OCI-LY3 (cell line): Measurements from ENCODE around the gene TGFBRAP1.

Source experiments
- H2AFZ ChIP-seq: fragments of 200-600, 300-600 bp; shearing (Covaris generic); 2 replicates; pipeline ENCODE4 v1.6.0; 2014; ENCODE audit warnings: antibody characterized with exemption, low read depth, low read length
- H3K27ac ChIP-seq: fragments of 200-600, 300-600 bp; sonication (generic); 2 replicates; pipeline ENCODE4 v1.5.1; 2014; ENCODE audit warnings: mild to moderate bottlenecking, low read length, moderate library complexity, mixed read lengths
- H3K27me3 ChIP-seq: fragments of 200-600, 300-600 bp; sonication (generic); 2 replicates; pipeline ENCODE4 v1.6.1; 2014; ENCODE audit warnings: low read depth, low read length, mixed read lengths
- H3K36me3 ChIP-seq: fragments of 200-600, 300-600 bp; sonication (generic); replicated peaks from 2 replicates; pipeline ENCODE3; 2014; ENCODE audit warnings: low read depth, low read length, mixed read lengths
- H3K4me1 ChIP-seq: fragments of 300-600, 200-600 bp; sonication (generic); 2 replicates; pipeline ENCODE4 v1.6.1; 2014; ENCODE audit warnings: low read length, mixed read lengths
- H3K4me2 ChIP-seq: fragments of 200-600, 300-600 bp; sonication (generic); 2 replicates; pipeline ENCODE4 v1.6.1; 2014; ENCODE audit warnings: low read length, mixed read lengths
- H3K4me3 ChIP-seq: fragments of 300-600, 200-600 bp; sonication (generic); 2 replicates; pipeline ENCODE4 v1.5.1; 2014; ENCODE audit warnings: antibody characterized with exemption, mild to moderate bottlenecking, low read length, moderate library complexity
- H3K79me2 ChIP-seq: fragments of 300-600, 200-600 bp; shearing (Covaris generic); 2 replicates; pipeline ENCODE4 v1.6.1; 2014; ENCODE audit warnings: mild to moderate bottlenecking, low read length, mixed read lengths
- H3K9ac ChIP-seq: fragments of 300-600, 200-600 bp; shearing (Covaris generic); 2 replicates; pipeline ENCODE4 v1.6.0; 2014; ENCODE audit warnings: mild to moderate bottlenecking, low read length, moderate library complexity
- H3K9me3 ChIP-seq: fragments of 200-600, 300-600 bp; shearing (Covaris generic); 2 replicates; pipeline ENCODE4 v1.6.1; 2014; ENCODE audit warnings: low read length, mixed read lengths; ENCODE audit not compliant: insufficient read depth
- H4K20me1 ChIP-seq: fragments of 200-600, 300-600 bp; sonication (generic); 2 replicates; pipeline ENCODE4 v1.6.1; 2016; ENCODE audit warnings: low read length, mixed read lengths; ENCODE audit not compliant: insufficient read depth
- CTCF ChIP-seq: fragments of 200-600, 300-600 bp; sonication (generic); IDR thresholded peaks from 2 replicates; pipeline ENCODE4 v1.5.1; 2014; ENCODE audit warnings: antibody characterized with exemption, low read length, low read depth
- EZH2phosphoT487 ChIP-seq: fragments of 200-600 bp; shearing (Covaris generic); IDR thresholded peaks from 2 replicates; pipeline ENCODE4 v1.6.1; 2018; ENCODE audit warnings: antibody characterized with exemption, mixed run types, low read depth

The TGFBRAP1 gene

GRCh38 chr2:105337122-105338019 is 7.8 kb upstream of the TGFBRAP1 start, which contains the start of gene C2orf49:
TSS of gene C2orf49 (plus strand) at chr2:105337540. CDS start at chr2:105337588, 48 bp downstream.
- peak within 1 kb of the TSS; percentile 92 for H3K9ac ChIP-seq
- no peaks in the 10 kb centered on the region for H3K27me3 ChIP-seq
- peaks cover 3% of the 10 kb centered on the region; the same call in 1 of the 2 replicates for H4K20me1 ChIP-seq
- peak within 1 kb of the TSS; percentile 82 for H3K27ac ChIP-seq
- peak within 1 kb of the TSS; percentile 97 for H3K4me2 ChIP-seq
- peaks cover 18% of the 10 kb centered on the region for H3K4me1 ChIP-seq
- TF ChIP-seq CTCF (no peak), EZH2phosphoT487 (no peak)
- peak within 1 kb of the TSS; percentile 93 for H3K4me3 ChIP-seq
- peaks cover 55% of the 10 kb centered on the region for H3K79me2 ChIP-seq
- H3K9me3 ChIP-seq, result no peaks in the 10 kb centered on the region
- H2AFZ ChIP-seq, result peak within 1 kb of the TSS; percentile 99
- H3K36me3 ChIP-seq, result peaks cover 29% of the 10 kb centered on the region

DNA sequence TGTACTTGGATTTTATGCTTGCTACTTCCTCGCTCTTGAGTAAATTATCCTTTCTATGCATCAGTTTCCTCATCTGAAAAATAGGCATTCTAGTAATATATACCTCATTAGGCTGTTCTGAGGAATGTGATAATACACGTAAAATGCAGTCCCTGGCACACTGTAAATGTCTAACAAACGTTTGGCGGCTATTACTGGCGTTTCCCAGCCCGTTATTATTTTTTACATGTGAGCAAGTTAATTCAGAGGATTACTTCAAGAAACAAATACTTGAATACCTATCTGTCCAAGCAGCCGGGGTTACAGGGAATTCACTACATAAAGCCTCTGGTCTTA is 7.2 kb upstream of the TGFBRAP1 start:
- peaks cover 55% of the 10 kb centered on the region for H3K79me2 ChIP-seq
- H2AFZ ChIP-seq, result peak overlapping the region; percentile 99

GRCh38 chr2:105335469-105335868 is 5.9 kb upstream of the TGFBRAP1 start:
- Histone ChIP-seq H3K4me1 (peaks cover 24% of the 10 kb centered on the region), H3K9ac (no peak overlapping the region)
- TF ChIP-seq EZH2phosphoT487 (no peak), CTCF (no peak)

More for the DNA sequence above, 7.2 kb upstream of the TGFBRAP1 start:
- Histone ChIP-seq H4K20me1 (peaks cover 3% of the 10 kb centered on the region; the same call in 1 of the 2 replicates), H3K27ac (peak overlapping the region; percentile 82), H3K4me1 (peaks cover 18% of the 10 kb centered on the region), H3K9ac (peak overlapping the region; percentile 92), H3K4me3 (peak overlapping the region; percentile 93), H3K9me3 (no peaks in the 10 kb centered on the region), H3K27me3 (no peaks in the 10 kb centered on the region), H3K4me2 (peak overlapping the region; percentile 97), H3K36me3 (peaks cover 25% of the 10 kb centered on the region)
- TF ChIP-seq EZH2phosphoT487, result no peak
- no peak for TF ChIP-seq CTCF

GRCh38 chr2:105334211-105334610 is 4.7 kb upstream of the TGFBRAP1 start:
- Histone ChIP-seq H2AFZ (no peak overlapping the region), H3K27ac (no peak overlapping the region), H3K9ac (no peak overlapping the region), H3K4me1 (peaks cover 26% of the 10 kb centered on the region), H3K79me2 (peaks cover 50% of the 10 kb centered on the region), H3K4me2 (no peak overlapping the region), H3K36me3 (peaks cover 3% of the 10 kb centered on the region), H3K27me3 (no peaks in the 10 kb centered on the region), H3K4me3 (no peak overlapping the region), H3K9me3 (no peaks in the 10 kb centered on the region), H4K20me1 (peaks cover 3% of the 10 kb centered on the region; the same call in 1 of the 2 replicates)
- TF ChIP-seq EZH2phosphoT487 (no peak), CTCF (no peak)

More at GRCh38 chr2:105335469-105335868, 5.9 kb upstream of the TGFBRAP1 start:
- Histone ChIP-seq H3K9me3 (no peaks in the 10 kb centered on the region), H3K4me3 (no peak overlapping the region), H3K36me3 (peaks cover 14% of the 10 kb centered on the region), H3K79me2 (peaks cover 49% of the 10 kb centered on the region), H3K4me2 (no peak overlapping the region), H3K27ac (no peak overlapping the region), H3K27me3 (no peaks in the 10 kb centered on the region), H4K20me1 (peaks cover 3% of the 10 kb centered on the region; the same call in 1 of the 2 replicates), H2AFZ (no peak overlapping the region)
